Measurements from ENCODE around the gene IFNG. TPM values are rescaled to one million over a fixed set of nuclear protein-coding genes. Genes with fewer than 3 reads are reported as not detected.
A peak's percentile ranks its signal among the peaks of the same experiment; 100 is the strongest.

Gene IFNG
- total RNA-seq, 1 donor = not detected

- no peak overlapping the region for H3K4me2 ChIP-seq (ENCODE audit: insufficient read depth, low read length)
- H3K9me3 ChIP-seq (ENCODE audit: low read depth, low read length) = no peaks in the 10 kb centered on the region
- H3K79me2 ChIP-seq (ENCODE audit: insufficient read depth, low read length) = no peaks in the 10 kb centered on the region
- no peak for TF ChIP-seq CTCF (IDR thresholded peaks at IDR 0.05; ENCODE audit: extremely low read depth, low read depth, low read length)
- H2AFZ ChIP-seq (ENCODE audit: low read length) = no peak overlapping the region
- H3K27ac ChIP-seq (ENCODE audit: low read depth, low read length) = no peak overlapping the region
- peak; percentile 11 for DNase-seq (ENCODE audit: insufficient read length, low spot score, missing footprints)
- H3K4me1 ChIP-seq (ENCODE audit: insufficient read depth, low read length) = no peaks in the 10 kb centered on the region
- H4K20me1 ChIP-seq (ENCODE audit: insufficient read depth, low read length) = no peaks in the 10 kb centered on the region
- no peak overlapping the region for H3K4me3 ChIP-seq (ENCODE audit: insufficient read depth, low read length)
- no peaks in the 10 kb centered on the region for H3K36me3 ChIP-seq (ENCODE audit: insufficient read depth, low read length)
- H3K27me3 ChIP-seq (ENCODE audit: insufficient read depth, low read length) = no peaks in the 10 kb centered on the region
These were observed 29.6 kb downstream of the IFNG start for GRCh38 chr12:68129979-68130378.

GRCh38 chr12:68122236-68122920 is 37.2 kb downstream of the IFNG start:
- Histone ChIP-seq H3K9me3 (ENCODE audit: low read depth, low read length) (no peaks in the 10 kb centered on the region), H3K4me1 (ENCODE audit: insufficient read depth, low read length) (no peaks in the 10 kb centered on the region), H3K27me3 (ENCODE audit: insufficient read depth, low read length) (peaks cover 4% of the 10 kb centered on the region), H3K27ac (ENCODE audit: low read depth, low read length) (no peak overlapping the region), H3K79me2 (ENCODE audit: insufficient read depth, low read length) (no peaks in the 10 kb centered on the region), H3K4me2 (ENCODE audit: insufficient read depth, low read length) (no peak overlapping the region), H4K20me1 (ENCODE audit: insufficient read depth, low read length) (no peaks in the 10 kb centered on the region), H3K36me3 (ENCODE audit: insufficient read depth, low read length) (no peaks in the 10 kb centered on the region), H2AFZ (ENCODE audit: low read length) (no peak overlapping the region), H3K4me3 (ENCODE audit: insufficient read depth, low read length) (no peak overlapping the region)
- no peak for TF ChIP-seq CTCF (IDR thresholded peaks at IDR 0.05; ENCODE audit: extremely low read depth, low read depth, low read length)
- no peak for DNase-seq (ENCODE audit: insufficient read length, low spot score, missing footprints)

GRCh38 chr12:68121143-68121542 is 38.4 kb downstream of the IFNG start:
- Histone ChIP-seq H3K9me3 (ENCODE audit: low read depth, low read length) (no peaks in the 10 kb centered on the region), H3K27ac (ENCODE audit: low read depth, low read length) (no peak overlapping the region), H2AFZ (ENCODE audit: low read length) (no peak overlapping the region), H3K27me3 (ENCODE audit: insufficient read depth, low read length) (peaks cover 5% of the 10 kb centered on the region), H3K4me2 (ENCODE audit: insufficient read depth, low read length) (no peak overlapping the region), H3K4me3 (ENCODE audit: insufficient read depth, low read length) (no peak overlapping the region), H3K4me1 (ENCODE audit: insufficient read depth, low read length) (no peaks in the 10 kb centered on the region), H4K20me1 (ENCODE audit: insufficient read depth, low read length) (no peaks in the 10 kb centered on the region), H3K79me2 (ENCODE audit: insufficient read depth, low read length) (no peaks in the 10 kb centered on the region), H3K36me3 (ENCODE audit: insufficient read depth, low read length) (no peaks in the 10 kb centered on the region)
- TF ChIP-seq CTCF (IDR thresholded peaks at IDR 0.05; ENCODE audit: extremely low read depth, low read depth, low read length) = no peak
- DNase-seq (ENCODE audit: insufficient read length, low spot score, missing footprints) = no peak

- TF ChIP-seq CTCF (IDR thresholded peaks at IDR 0.05; ENCODE audit: extremely low read depth, low read depth, low read length) = no peak
- no peak overlapping the region for H2AFZ ChIP-seq (ENCODE audit: low read length)
- H3K4me2 ChIP-seq (ENCODE audit: insufficient read depth, low read length) = no peak overlapping the region
- no peak overlapping the region for H3K4me3 ChIP-seq (ENCODE audit: insufficient read depth, low read length)
- peaks cover 5% of the 10 kb centered on the region for H3K27me3 ChIP-seq (ENCODE audit: insufficient read depth, low read length)
- no peaks in the 10 kb centered on the region for H3K36me3 ChIP-seq (ENCODE audit: insufficient read depth, low read length)
- no peaks in the 10 kb centered on the region for H4K20me1 ChIP-seq (ENCODE audit: insufficient read depth, low read length)
- no peaks in the 10 kb centered on the region for H3K9me3 ChIP-seq (ENCODE audit: low read depth, low read length)
- no peaks in the 10 kb centered on the region for H3K79me2 ChIP-seq (ENCODE audit: insufficient read depth, low read length)
- H3K27ac ChIP-seq (ENCODE audit: low read depth, low read length) = no peak overlapping the region
- DNase-seq (ENCODE audit: insufficient read length, low spot score, missing footprints) = no peak
- H3K4me1 ChIP-seq (ENCODE audit: insufficient read depth, low read length) = no peaks in the 10 kb centered on the region
These were observed 39.8 kb downstream of the IFNG start for GRCh38 chr12:68119724-68120211.
